Endodermal cell (in vitro differentiated cells): ENCODE measurements around the gene CD247. TPM values are rescaled to one million over a fixed set of nuclear protein-coding genes. Genes with fewer than 3 reads are reported as not detected.

ENCODE experiments used
- DNase-seq: peaks from one replicate; pipeline ENCODE4 v3.0.0-alpha.2; 2017
- H3K27ac ChIP-seq: 2 replicates; pipeline ENCODE4 v1.5.1; 2013; ENCODE audit warnings: mild to moderate bottlenecking, low read depth, low read length, moderate library complexity
- H3K27me3 ChIP-seq: 2 replicates; pipeline ENCODE4 v1.6.1; 2013; ENCODE audit warnings: mild to moderate bottlenecking, low read length, moderate library complexity; ENCODE audit not compliant: insufficient read depth, control insufficient read depth, poor library complexity, severe bottlenecking
- H3K36me3 ChIP-seq: 2 replicates; pipeline ENCODE4 v1.7.0; 2013; ENCODE audit warnings: mild to moderate bottlenecking, low read length, moderate library complexity; ENCODE audit not compliant: control insufficient read depth, insufficient read depth
- H3K4me1 ChIP-seq: one replicate; pipeline ENCODE4 v1.7.0; 2013; ENCODE audit warnings: low read length; ENCODE audit not compliant: control insufficient read depth, insufficient read depth
- H3K4me3 ChIP-seq: 2 replicates; pipeline ENCODE4 v1.5.1; 2013; ENCODE audit warnings: mild to moderate bottlenecking, low read length, moderate library complexity
- H3K9ac ChIP-seq: 2 replicates; pipeline ENCODE4 v1.6.1; 2013; ENCODE audit warnings: mild to moderate bottlenecking, low read length, moderate library complexity; ENCODE audit not compliant: poor library complexity, severe bottlenecking; ENCODE audit errors: extremely low read depth
- H3K9me3 ChIP-seq: 2 replicates; pipeline ENCODE4 v1.6.1; 2013; ENCODE audit warnings: mild to moderate bottlenecking, low read length, moderate library complexity; ENCODE audit not compliant: control insufficient read depth
- H3K27ac Mint-ChIP-seq: 2 replicates; pipeline ENCODE4 v1.8.0; 2020; ENCODE audit warnings: mixed read lengths
- H3K27me3 Mint-ChIP-seq: 2 replicates; pipeline ENCODE4 v1.8.0; 2021; ENCODE audit warnings: mild to moderate bottlenecking, mixed read lengths; ENCODE audit not compliant: insufficient read depth
- H3K36me3 Mint-ChIP-seq: 2 replicates; pipeline ENCODE4 v1.8.0; 2020; ENCODE audit warnings: low read depth, mixed read lengths
- H3K4me1 Mint-ChIP-seq: 2 replicates; pipeline ENCODE4 v1.8.0; 2020; ENCODE audit warnings: mixed read lengths
- H3K4me3 Mint-ChIP-seq: 2 replicates; pipeline ENCODE4 v1.8.0; 2020; ENCODE audit warnings: mild to moderate bottlenecking, moderate library complexity, mixed read lengths
- H3K9me3 Mint-ChIP-seq: 2 replicates; pipeline ENCODE4 v1.8.0; 2020; ENCODE audit warnings: mild to moderate bottlenecking, mixed read lengths
- WGBS, 2 experiments: methylation state at CpG; one replicate each; pipeline versions ENCODE4 v1.1.5 to v1.1.7; 2013; ENCODE audit warnings: missing lambda C conversion rate in 2 of 2, mixed read lengths in 1 of 2; ENCODE audit not compliant: insufficient coverage in 1 of 2, insufficient read length in 1 of 2; 5-methylcytosine and 5-hydroxymethylcytosine counted together
- total RNA-seq, 2 donors: library from RNA; stranded (reverse); fragmentation: NEBNext Ultra II Directional in 1 of 2; extraction: Animal tissue kit (Norgen Biotek cat#: 25700) in 1 of 2; gene quantifications; 2 replicates in 1 of 2; 3 replicates in 1 of 2; pipeline ENCODE4 v1.2.1, GENCODE V29; 2021
- TF ChIP-seq, protein P1 (sequence below): fragments of 200-600 bp; sonication (generic); conservative IDR thresholded peaks from 2 replicates; pipeline ENCODE4 v1.5.0; 2021; ENCODE audit warnings: antibody characterized with exemption, mild to moderate bottlenecking

CD247 gene
- total RNA-seq, 2 donors from 2014 or later: 0.46 to 0.55 TPM

- no peak overlapping the region for H3K9ac ChIP-seq
- Mint-ChIP-seq H3K4me1 (peaks cover 30% of the 10 kb centered on the region), H3K36me3 (no peaks in the 10 kb centered on the region), H3K27me3 (no peaks in the 10 kb centered on the region), H3K9me3 (no peaks in the 10 kb centered on the region), H3K27ac (no peak overlapping the region), H3K4me3 (no peak overlapping the region)
- TF ChIP-seq, protein P1, sequence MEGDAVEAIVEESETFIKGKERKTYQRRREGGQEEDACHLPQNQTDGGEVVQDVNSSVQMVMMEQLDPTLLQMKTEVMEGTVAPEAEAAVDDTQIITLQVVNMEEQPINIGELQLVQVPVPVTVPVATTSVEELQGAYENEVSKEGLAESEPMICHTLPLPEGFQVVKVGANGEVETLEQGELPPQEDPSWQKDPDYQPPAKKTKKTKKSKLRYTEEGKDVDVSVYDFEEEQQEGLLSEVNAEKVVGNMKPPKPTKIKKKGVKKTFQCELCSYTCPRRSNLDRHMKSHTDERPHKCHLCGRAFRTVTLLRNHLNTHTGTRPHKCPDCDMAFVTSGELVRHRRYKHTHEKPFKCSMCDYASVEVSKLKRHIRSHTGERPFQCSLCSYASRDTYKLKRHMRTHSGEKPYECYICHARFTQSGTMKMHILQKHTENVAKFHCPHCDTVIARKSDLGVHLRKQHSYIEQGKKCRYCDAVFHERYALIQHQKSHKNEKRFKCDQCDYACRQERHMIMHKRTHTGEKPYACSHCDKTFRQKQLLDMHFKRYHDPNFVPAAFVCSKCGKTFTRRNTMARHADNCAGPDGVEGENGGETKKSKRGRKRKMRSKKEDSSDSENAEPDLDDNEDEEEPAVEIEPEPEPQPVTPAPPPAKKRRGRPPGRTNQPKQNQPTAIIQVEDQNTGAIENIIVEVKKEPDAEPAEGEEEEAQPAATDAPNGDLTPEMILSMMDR: no peak
- no peak overlapping the region for H3K4me3 ChIP-seq
- DNase-seq: no peak
- whole genome bisulfite sequencing, 2 experiments: 67 to 94% methylated on average over 1 to 2 of the region's 2 CpGs
- H3K27me3 ChIP-seq: no peaks in the 10 kb centered on the region
- H3K4me1 ChIP-seq: no peaks in the 10 kb centered on the region
- H3K27ac ChIP-seq: no peak overlapping the region
- H3K9me3 ChIP-seq: no peaks in the 10 kb centered on the region
- no peaks in the 10 kb centered on the region for H3K36me3 ChIP-seq
These were observed 89.9 kb downstream of the CD247 start for GRCh38 chr1:167428395-167428794.

GRCh38 chr1:167427848-167428247 lies 90.5 kb downstream of the CD247 start:
- TF ChIP-seq, protein P1: no peak
- WGBS, 2 experiments: 94% methylated on average over 5 of the region's 5 CpGs; no CpG with 5 or more reads in 1 of the 2 experiments
- no peak for DNase-seq
- Mint-ChIP-seq H3K9me3 (no peaks in the 10 kb centered on the region), H3K27ac (no peak overlapping the region), H3K27me3 (no peaks in the 10 kb centered on the region), H3K4me3 (no peak overlapping the region), H3K4me1 (peaks cover 30% of the 10 kb centered on the region), H3K36me3 (no peaks in the 10 kb centered on the region)
- Histone ChIP-seq H3K27ac (no peak overlapping the region), H3K9ac (no peak overlapping the region), H3K27me3 (no peaks in the 10 kb centered on the region), H3K9me3 (no peaks in the 10 kb centered on the region), H3K36me3 (no peaks in the 10 kb centered on the region), H3K4me3 (no peak overlapping the region), H3K4me1 (no peaks in the 10 kb centered on the region)

GRCh38 chr1:167426716-167427115 lies 91.6 kb downstream of the CD247 start:
- H3K4me3 Mint-ChIP-seq: no peak overlapping the region
- no peak overlapping the region for H3K4me3 ChIP-seq
- WGBS, 2 experiments: 85 to 87% methylated on average over 3 to 4 of the region's 4 CpGs
- H3K9me3 Mint-ChIP-seq: no peaks in the 10 kb centered on the region
- DNase-seq: no peak
- H3K4me1 Mint-ChIP-seq: peaks cover 30% of the 10 kb centered on the region
- no peaks in the 10 kb centered on the region for H3K36me3 ChIP-seq
- H3K4me1 ChIP-seq: no peaks in the 10 kb centered on the region
- H3K27me3 Mint-ChIP-seq: no peaks in the 10 kb centered on the region
- H3K27ac Mint-ChIP-seq: peak overlapping the region; percentile 33
- TF ChIP-seq, protein P1: no peak
- no peak overlapping the region for H3K9ac ChIP-seq
- H3K36me3 Mint-ChIP-seq: no peaks in the 10 kb centered on the region
- H3K9me3 ChIP-seq: no peaks in the 10 kb centered on the region
- no peaks in the 10 kb centered on the region for H3K27me3 ChIP-seq
- H3K27ac ChIP-seq: no peak overlapping the region
